ENCODE data around the gene GLOD5.

The GLOD5 gene

GRCh38 chrX:48761674-48762471 lies at the start of gene GLOD5:
TSS of gene GLOD5 (plus strand) at chrX:48761747. CDS start at chrX:48761791, 44 bp downstream.
- DNase-seq, result no peak

GRCh38 chrX:48711929-48712505 lies 49.5 kb upstream of the GLOD5 start:
- DNase-seq, result no peak

DNA sequence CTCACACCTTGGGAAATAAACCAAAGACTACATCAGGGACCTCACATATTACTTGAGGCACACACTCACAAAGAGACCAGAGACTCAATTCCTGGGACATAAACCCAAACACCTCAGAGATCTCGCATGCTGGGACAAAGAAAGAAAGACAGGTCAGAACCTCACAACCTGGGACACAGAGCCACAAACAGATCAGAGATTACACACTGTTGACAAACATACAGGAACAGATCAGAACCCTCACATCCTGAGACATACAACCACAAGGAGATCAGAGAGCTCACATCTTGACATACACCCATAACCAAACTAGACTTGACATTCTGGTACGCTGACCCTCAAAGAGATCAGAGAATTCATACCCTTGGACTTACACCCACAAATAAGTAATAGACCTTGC lies 47.7 kb upstream of the GLOD5 start:
- no peak for DNase-seq

GRCh38 chrX:48714573-48714972 lies 47.0 kb upstream of the GLOD5 start:
- no peak for DNase-seq

- peak; percentile 52 for DNase-seq
Observed at GRCh38 chrX:48715072-48715471, 46.5 kb upstream of the GLOD5 start.

DNA sequence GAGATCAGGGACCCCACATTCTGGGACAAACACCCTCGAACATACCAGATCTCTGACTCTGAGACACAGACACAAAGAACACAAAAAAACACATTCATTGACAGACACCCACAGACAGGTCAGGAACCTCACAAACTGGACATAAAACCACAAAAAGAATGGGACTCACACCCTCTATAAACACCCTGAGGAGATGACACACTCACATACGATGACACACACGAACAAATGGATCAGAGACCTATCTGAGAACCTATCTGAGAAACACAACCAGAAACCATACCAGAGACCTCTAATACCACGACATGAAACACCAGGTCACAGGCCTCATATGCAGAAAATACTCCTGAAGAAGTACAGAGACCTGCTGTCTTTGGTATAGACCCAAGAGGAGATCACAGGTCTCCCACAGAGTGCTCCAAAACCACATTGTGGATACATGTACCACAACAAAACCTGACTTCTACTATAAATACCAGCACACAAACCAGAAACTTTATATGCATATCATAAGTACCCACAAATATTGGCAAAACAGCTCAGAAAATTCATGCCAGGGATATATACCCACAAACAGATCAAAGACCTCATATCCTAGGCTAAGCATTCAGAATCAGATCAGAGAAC lies 45.6 kb upstream of the GLOD5 start:
- DNase-seq, result no peak

GRCh38 chrX:48719958-48720357 lies 41.6 kb upstream of the GLOD5 start:
- no peak for DNase-seq

DNA sequence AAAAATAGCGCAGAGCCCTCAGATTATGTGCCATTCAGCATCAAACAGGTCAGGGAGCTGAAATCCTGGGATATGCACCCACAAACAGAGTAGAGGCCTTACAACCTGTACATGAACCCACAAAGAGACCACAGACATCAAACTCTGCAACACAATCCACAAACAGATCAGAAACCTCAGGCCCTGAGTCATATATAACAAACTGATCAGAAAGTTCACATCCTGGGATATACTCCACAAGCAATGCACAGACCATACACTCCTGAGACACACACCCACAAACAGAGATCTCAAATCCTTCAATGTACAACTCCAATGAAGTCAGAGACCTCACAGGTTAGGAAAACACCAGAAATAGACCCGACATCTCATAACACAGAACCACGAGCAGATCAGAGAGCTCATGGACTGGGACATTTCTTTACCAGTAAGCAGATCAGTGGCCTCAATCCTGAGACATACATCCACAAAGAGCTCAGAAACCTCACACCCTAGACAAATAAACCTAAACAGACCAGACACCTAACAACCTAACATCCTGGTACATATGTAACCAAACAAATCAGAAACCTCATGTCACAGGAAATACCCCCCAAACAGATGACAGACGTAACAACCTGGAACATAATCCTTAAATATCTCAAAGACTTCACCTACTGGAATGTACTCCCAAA lies 40.8 kb upstream of the GLOD5 start:
- DNase-seq, result no peak

- no peak for DNase-seq
Observed at GRCh38 chrX:48721916-48722315, 39.6 kb upstream of the GLOD5 start.

DNA sequence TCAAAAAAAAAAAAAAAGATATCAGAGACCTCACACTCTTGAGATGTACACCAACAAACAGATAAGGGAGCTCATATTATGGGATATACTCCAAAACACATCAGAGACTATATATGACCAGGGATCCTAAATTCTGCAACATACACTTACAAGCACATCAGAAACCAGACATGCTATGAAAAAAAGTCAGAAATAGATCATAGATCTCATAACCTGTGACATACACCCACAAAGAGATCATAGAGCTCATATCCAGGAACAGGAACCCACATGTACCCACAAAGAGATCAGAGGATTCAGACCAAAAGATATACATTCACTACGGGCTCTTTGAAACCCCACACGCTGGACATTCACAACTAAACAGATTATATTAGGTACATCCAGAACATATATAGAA lies 35.0 kb upstream of the GLOD5 start:
- no peak for DNase-seq

DNA sequence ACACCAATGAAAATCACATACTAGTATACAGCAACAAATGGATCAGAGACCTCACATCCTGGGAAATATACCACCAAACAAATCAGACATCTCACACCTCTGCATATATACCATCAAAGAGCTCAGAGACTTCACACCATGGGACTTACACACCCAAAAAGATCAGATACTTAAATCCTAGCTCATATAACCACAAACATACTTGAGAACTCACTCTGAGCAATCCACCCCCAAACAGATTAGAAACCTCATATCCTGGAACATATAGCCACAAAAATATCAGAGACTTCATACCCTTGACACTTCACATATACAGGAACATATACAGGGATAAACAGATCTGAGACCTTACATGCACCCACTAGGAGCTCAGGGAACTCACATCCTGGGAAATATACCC lies 32.9 kb upstream of the GLOD5 start:
- DNase-seq, result no peak

DNA sequence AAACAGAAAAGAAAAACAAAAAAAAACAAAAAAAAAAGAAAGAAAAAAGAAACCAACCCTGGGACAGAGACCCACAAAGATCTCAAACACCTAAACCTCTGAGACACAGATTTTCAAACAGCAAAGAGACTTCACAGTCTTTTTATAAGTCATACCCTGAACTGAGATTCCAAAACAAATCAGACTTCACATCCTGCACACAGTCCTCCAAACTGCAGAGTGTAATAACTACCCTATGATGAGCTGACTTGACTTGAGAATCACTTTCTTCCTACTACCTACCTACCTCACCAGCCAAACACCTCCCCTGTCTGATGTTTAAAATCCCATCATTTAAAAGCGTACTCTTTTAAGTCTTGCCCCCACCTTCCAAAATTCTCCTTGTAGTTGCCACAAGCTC lies 25.2 kb upstream of the GLOD5 start:
- DNase-seq, result no peak

DNA sequence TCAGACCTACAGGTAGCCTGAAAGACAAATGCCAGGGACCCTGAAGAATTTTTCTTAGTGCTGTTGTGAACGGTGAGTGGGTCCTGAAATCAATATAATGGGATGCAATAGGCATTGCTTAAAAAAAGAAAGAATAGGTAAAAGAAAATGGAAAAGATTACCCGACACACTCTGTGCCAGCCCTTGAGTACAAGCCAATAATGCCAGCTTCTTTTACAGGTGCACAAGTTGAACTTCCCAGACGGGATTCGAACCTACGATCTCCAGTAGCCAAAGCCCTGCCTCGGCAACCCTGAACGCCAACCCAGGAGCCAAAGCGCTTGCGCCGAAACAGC lies 24.7 kb upstream of the GLOD5 start:
- no peak for DNase-seq

- DNase-seq, result peak; percentile 97
Observed at GRCh38 chrX:48737213-48737938, 24.2 kb upstream of the GLOD5 start.

DNA sequence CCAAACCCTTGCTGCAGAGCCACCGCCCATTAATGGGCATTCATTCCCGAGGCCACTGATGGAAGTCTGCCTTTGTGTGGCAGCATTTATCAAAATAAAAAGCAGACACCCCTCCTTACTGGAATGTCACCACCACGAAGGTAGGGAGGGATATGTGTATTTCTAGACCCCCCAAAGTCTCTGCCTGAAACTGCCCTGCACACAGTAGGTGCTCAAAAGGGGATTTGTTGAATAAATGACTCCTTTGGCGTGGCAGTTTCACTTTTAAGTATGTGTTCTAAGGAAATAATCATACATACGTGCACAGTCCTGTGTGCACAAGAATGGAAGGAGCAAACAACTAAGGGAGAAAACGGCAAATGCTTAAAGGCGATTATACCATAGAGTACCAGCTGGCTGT lies 23.6 kb upstream of the GLOD5 start:
- DNase-seq, result no peak

GRCh38 chrX:48741834-48742233 lies 19.7 kb upstream of the GLOD5 start:
- no peak for DNase-seq

GRCh38 chrX:48745222-48745621 lies 16.3 kb upstream of the GLOD5 start:
- DNase-seq, result no peak

- no peak for DNase-seq
Observed at GRCh38 chrX:48747415-48748016, 14.0 kb upstream of the GLOD5 start.

DNA sequence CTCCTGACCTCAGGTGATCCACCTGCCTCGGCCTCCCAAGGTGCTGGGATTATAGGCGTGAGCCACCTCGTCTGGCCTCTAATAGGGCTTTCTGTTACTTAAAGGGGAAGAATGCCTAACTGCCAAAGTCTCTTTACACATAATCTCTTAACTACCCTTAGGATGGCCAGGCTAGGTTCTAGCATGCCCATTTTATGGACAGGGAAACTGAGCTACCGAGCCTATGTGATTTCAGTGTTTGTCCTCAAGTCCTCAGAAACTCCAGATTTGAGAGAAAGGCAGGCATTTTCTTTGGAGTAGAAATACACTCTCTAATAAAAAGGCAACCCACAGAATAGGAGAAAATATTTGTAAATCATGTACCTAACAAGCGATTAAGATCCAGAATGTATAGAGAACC lies 12.4 kb upstream of the GLOD5 start:
- DNase-seq, result no peak

GRCh38 chrX:48751343-48751742 lies 10.2 kb upstream of the GLOD5 start:
- DNase-seq, result no peak

DNA sequence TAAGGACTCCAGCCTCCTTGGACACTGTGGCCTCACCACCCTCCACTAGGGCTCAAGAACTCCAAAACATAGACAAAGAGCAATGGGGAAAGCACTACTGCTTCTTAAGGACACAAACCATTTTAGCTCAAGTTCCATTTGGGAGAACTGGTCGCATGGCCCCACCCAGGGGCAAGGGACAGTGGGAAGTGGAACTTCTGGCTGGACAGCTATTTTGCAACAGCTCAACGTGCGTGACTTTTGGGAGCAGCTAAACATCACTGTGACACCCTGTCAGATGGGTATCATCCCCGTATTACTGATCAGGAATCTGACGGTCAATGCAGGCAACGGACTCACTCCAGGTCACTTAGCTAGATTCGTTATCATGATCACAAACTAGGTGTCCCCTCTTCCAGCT lies 9.0 kb upstream of the GLOD5 start:
- no peak for DNase-seq

- no peak for DNase-seq
Observed at GRCh38 chrX:48753708-48754228, 7.8 kb upstream of the GLOD5 start.

DNA sequence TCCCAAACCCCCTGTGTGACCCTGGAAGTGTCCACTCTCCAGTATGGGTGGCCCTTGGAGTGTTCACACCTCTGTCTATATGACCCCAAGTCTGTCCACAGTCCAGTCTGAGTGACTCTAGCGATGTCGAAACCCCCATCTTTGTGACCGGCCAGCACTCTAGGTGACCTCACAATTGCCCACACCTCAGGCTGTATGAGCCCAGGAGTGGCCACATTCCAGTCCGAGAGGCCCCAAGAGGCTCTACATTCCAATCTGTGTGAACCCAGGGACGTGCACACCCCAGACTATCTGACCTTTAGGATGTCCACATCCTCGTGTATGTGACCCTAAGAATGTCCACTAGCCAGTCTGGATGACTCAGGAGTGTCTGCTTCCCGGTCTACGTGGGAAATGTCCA lies 7.3 kb upstream of the GLOD5 start:
- DNase-seq, result no peak

Measured in fibroblast of skin of right quadriceps (primary cell).